Mesendoderm (in vitro differentiated cells): Measurements from ENCODE around the gene ARHGAP22.

ENCODE experiments used
- DNase-seq: peaks from one replicate; pipeline ENCODE4 v3.0.0; 2013
- H2AK5ac ChIP-seq: 2 replicates; pipeline ENCODE4 v1.6.1; 2013; ENCODE audit warnings: low read length, inconsistent platforms
- H2BK120ac ChIP-seq: 2 replicates; pipeline ENCODE4 v1.6.1; 2013; ENCODE audit warnings: low read depth, mild to moderate bottlenecking, low read length, moderate library complexity, mixed read lengths
- H2BK15ac ChIP-seq: replicated peaks from 2 replicates; pipeline ENCODE4 v1.6.1; 2013; ENCODE audit warnings: low read depth, mild to moderate bottlenecking, moderate library complexity
- H2BK5ac ChIP-seq: 2 replicates; pipeline ENCODE4 v1.6.1; 2013; ENCODE audit warnings: low read length, inconsistent platforms
- H3K18ac ChIP-seq: 2 replicates; pipeline ENCODE4 v1.6.1; 2013; ENCODE audit warnings: mild to moderate bottlenecking, low read length, mixed read lengths
- H3K23ac ChIP-seq: one replicate; pipeline ENCODE4 v1.6.1; 2013; ENCODE audit warnings: low read length
- H3K27ac ChIP-seq: 2 replicates; pipeline ENCODE4 v1.5.1; 2013; ENCODE audit warnings: low read depth, mild to moderate bottlenecking, inconsistent platforms, low read length, moderate library complexity
- H3K27me3 ChIP-seq: 2 replicates; pipeline ENCODE4 v1.6.1; 2013; ENCODE audit warnings: low read length, control low read depth, mild to moderate bottlenecking, inconsistent platforms; ENCODE audit not compliant: insufficient read depth, poor library complexity
- H3K36me3 ChIP-seq: 2 replicates; pipeline ENCODE4 v1.6.1; 2013; ENCODE audit warnings: low read length, inconsistent platforms; ENCODE audit not compliant: control insufficient read depth, insufficient read depth
- H3K4ac ChIP-seq: one replicate; pipeline ENCODE4 v1.6.1; 2013; ENCODE audit warnings: low read depth, mild to moderate bottlenecking, low read length, moderate library complexity
- H3K4me1 ChIP-seq: 2 replicates; pipeline ENCODE4 v1.6.1; 2013; ENCODE audit warnings: low read depth, low read length, inconsistent platforms; ENCODE audit not compliant: control insufficient read depth
- H3K4me2 ChIP-seq: 2 replicates; pipeline ENCODE4 v1.6.1; 2013; ENCODE audit warnings: low read length
- H3K4me3 ChIP-seq: 2 replicates; pipeline ENCODE4 v1.5.1; 2013; ENCODE audit warnings: mild to moderate bottlenecking, low read length
- H3K56ac ChIP-seq: one replicate; pipeline ENCODE4 v1.6.1; 2013; ENCODE audit warnings: low read length
- H3K79me1 ChIP-seq: 2 replicates; pipeline ENCODE4 v1.6.1; 2013; ENCODE audit warnings: low read length, inconsistent platforms
- H3K79me2 ChIP-seq: 2 replicates; pipeline ENCODE4 v1.6.1; 2013; ENCODE audit warnings: mild to moderate bottlenecking, low read length; ENCODE audit not compliant: control insufficient read depth, insufficient read depth
- H3K9ac ChIP-seq: 2 replicates; pipeline ENCODE4 v1.6.1; 2013; ENCODE audit warnings: low read length, inconsistent platforms
- H4K5ac ChIP-seq: one replicate; pipeline ENCODE4 v1.6.1; 2013; ENCODE audit warnings: low read length
- H4K8ac ChIP-seq: one replicate; pipeline ENCODE4 v1.6.1; 2013; ENCODE audit warnings: low read depth, mild to moderate bottlenecking, control low read depth, low read length, moderate library complexity
- WGBS: extraction: QIAGEN DNeasy Blood & Tissue Kit; methylation state at CpG from one replicate; pipeline ENCODE4 v1.1.7; 2013; ENCODE audit warnings: low lambda C conversion rate, missing lambda C conversion rate; ENCODE audit not compliant: insufficient coverage; ENCODE audit errors: extremely low coverage; 5-methylcytosine and 5-hydroxymethylcytosine counted together

ARHGAP22 gene

DNA sequence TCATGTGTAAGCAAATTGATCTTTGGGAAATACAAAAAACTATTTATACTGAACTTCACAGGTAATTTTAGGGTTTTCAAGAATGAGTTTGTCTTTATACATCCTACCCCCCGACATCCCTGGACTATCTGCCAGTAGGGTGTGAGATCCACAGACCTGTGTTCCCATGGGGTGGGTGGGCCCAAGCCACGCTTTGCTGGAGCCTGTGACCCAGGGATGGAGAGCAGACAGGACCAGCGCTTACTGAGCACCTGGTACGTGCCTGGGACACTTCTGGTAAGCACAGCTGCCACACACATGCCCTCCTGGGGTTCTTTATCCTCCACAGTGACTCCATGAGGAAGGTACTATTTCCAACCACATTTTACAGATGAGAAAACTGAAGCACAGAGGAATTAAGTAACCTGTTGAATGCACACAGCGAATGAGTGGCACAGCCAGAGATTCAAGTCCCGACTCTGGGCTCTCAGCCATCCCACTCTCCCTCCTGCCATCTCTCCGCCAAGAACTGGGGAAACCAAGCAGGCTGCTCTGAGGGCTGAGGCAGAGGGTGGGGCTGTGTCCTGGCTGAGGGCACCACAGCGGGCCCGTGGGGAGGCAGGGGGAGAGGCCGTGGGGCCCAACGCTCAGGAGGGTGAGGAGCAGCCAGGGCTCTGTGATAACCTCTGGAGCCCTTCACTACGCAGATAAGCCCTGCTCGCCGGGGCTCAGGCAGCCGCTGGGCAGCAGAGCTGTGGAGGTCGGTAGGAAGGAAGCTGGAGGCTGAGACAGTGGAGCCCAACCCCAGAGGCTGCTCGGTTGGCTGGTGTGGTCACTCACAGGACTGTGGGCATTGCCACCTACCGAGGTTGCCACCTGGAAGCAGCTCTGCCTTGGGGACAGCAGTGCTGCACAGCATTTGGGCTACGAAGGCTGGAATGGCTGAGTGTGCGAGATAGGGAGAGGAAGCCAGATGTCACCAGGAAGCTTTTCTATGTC, 124.2 kb downstream of the ARHGAP22 start:
- Histone ChIP-seq H3K4ac (no peak overlapping the region), H3K79me1 (no peaks in the 10 kb centered on the region), H3K23ac (no peak overlapping the region), H3K4me1 (peaks cover 6% of the 10 kb centered on the region), H2AK5ac (no peak overlapping the region), H2BK5ac (no peak overlapping the region), H3K27ac (no peak overlapping the region), H3K27me3 (no peaks in the 10 kb centered on the region), H3K4me2 (no peak overlapping the region), H3K18ac (no peak overlapping the region), H2BK120ac (no peak overlapping the region), H3K79me2 (no peaks in the 10 kb centered on the region), H3K9ac (no peak overlapping the region), H4K8ac (no peak overlapping the region), H4K5ac (no peak overlapping the region), H3K36me3 (no peaks in the 10 kb centered on the region), H2BK15ac (no peak overlapping the region), H3K56ac (peak overlapping the region; percentile 10), H3K4me3 (no peak overlapping the region)
- DNase-seq, result no peak
- no CpG with 5 or more reads among the region's 20 CpGs for WGBS

DNA sequence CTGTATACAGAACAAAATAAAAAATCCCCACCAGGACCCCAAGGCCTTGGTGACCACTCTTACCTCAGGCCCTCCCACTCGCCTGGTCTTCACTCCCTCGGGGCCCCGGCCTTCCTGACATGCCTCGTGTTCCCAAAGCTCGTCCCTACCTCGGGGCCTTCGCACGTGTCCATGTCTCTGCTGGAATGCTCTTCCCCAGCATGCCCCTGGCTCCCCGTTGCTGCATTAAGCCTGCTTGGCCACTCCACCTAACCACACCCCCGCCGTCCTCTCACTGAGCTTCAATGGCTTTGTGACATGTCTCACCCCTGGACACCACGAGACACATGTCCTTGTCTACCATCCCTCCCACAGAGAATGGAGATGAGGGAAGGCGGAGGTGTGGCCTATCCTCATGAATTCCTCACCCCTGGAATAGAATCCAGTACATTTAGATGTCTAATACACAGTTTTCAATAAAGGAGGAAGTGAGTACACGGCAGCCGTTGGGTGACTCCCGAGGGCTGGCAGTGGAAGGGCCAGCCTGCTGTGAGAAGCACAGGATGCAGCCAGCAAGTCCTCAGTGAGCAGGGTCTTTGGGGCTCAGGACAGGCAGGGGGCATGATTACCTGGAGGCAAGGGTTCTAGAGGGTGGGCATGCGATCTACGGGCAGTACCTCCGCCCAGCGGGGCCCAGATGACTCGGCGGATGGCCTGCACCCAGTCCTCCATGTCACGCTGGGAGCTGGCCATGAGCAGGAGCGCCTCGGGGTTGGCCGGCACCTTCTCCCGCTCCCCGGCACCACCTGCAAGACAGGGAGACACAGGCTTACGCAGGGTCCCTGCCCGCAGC, 125.7 kb downstream of the ARHGAP22 start:
- H3K36me3 ChIP-seq, result no peaks in the 10 kb centered on the region
- H4K5ac ChIP-seq, result no peak overlapping the region

DNA sequence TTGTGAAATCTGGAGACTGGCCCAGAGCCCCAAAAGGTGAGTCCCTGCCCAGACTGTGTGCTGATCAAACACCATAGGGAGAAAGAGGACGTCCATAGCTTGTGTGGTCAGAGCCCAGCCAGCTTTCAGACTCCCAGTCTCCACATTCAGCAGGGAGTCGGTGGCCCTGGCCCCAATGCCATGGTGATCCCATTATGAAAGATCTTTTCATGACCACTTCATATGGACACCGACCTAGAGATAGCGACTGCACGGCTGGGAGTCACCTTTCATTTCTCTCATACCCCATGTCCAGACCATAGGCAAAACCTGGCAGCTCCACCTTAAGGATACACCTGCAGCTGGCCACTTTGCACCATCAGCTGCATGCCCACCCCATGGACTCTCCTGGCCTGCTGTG, 126.4 kb downstream of the ARHGAP22 start:
- H3K79me1 ChIP-seq, result no peaks in the 10 kb centered on the region
- H3K4me3 ChIP-seq, result no peak overlapping the region
- no peak overlapping the region for H3K56ac ChIP-seq
- H3K4me1 ChIP-seq, result peaks cover 6% of the 10 kb centered on the region
- no peak overlapping the region for H4K5ac ChIP-seq
- no peak overlapping the region for H4K8ac ChIP-seq
- no peaks in the 10 kb centered on the region for H3K36me3 ChIP-seq
- no peak overlapping the region for H2BK5ac ChIP-seq
- DNase-seq, result no peak
- no peak overlapping the region for H3K27ac ChIP-seq
- no peaks in the 10 kb centered on the region for H3K27me3 ChIP-seq
- no peak overlapping the region for H3K18ac ChIP-seq
- no peak overlapping the region for H3K23ac ChIP-seq
- no peak overlapping the region for H3K4me2 ChIP-seq
- H3K4ac ChIP-seq, result no peak overlapping the region
- H3K79me2 ChIP-seq, result no peaks in the 10 kb centered on the region
- WGBS, result no CpG with 5 or more reads among the region's 5 CpGs
- no peak overlapping the region for H3K9ac ChIP-seq
- H2BK120ac ChIP-seq, result no peak overlapping the region
- no peak overlapping the region for H2BK15ac ChIP-seq
- no peak overlapping the region for H2AK5ac ChIP-seq

More for the DNA sequence above, 125.7 kb downstream of the ARHGAP22 start:
- Histone ChIP-seq H3K4me2 (no peak overlapping the region), H3K9ac (no peak overlapping the region), H2BK5ac (no peak overlapping the region), H3K79me1 (no peaks in the 10 kb centered on the region), H2BK120ac (no peak overlapping the region), H3K18ac (no peak overlapping the region), H2AK5ac (no peak overlapping the region), H3K79me2 (no peaks in the 10 kb centered on the region), H3K4ac (no peak overlapping the region), H3K27me3 (no peaks in the 10 kb centered on the region), H3K23ac (no peak overlapping the region), H2BK15ac (no peak overlapping the region), H3K56ac (peak overlapping the region; percentile 43), H4K8ac (no peak overlapping the region), H3K27ac (no peak overlapping the region), H3K4me3 (no peak overlapping the region), H3K4me1 (peaks cover 6% of the 10 kb centered on the region)
- WGBS, result no CpG with 5 or more reads among the region's 30 CpGs
- no peak for DNase-seq

DNA sequence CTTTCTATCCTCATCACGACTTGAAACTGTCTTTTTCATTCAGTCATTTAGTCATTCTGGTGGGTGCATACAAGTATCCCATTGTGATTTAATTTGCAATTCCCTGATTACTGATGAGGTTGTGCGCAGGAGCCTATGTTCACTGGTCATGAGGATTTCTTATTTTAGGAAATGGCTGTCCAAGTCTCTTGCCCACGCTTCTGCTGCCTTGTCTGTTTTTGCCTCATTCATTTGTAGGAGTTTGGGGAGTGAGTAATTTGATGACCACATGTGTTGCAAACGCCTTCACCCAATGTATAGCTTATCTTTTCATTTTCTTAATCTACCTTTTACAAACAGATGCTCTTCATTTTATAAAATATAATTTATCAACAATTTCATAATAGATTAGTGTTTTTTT, 127.3 kb downstream of the ARHGAP22 start:
- Histone ChIP-seq H2BK15ac (no peak overlapping the region), H3K4me1 (peaks cover 6% of the 10 kb centered on the region), H3K56ac (no peak overlapping the region), H3K4me2 (no peak overlapping the region), H2BK120ac (no peak overlapping the region), H4K5ac (no peak overlapping the region), H3K4me3 (no peak overlapping the region), H2BK5ac (no peak overlapping the region), H3K79me1 (no peaks in the 10 kb centered on the region), H3K27me3 (no peaks in the 10 kb centered on the region), H4K8ac (no peak overlapping the region), H3K36me3 (no peaks in the 10 kb centered on the region), H3K18ac (no peak overlapping the region), H3K4ac (no peak overlapping the region), H3K9ac (no peak overlapping the region), H3K23ac (no peak overlapping the region), H3K27ac (no peak overlapping the region), H3K79me2 (no peaks in the 10 kb centered on the region), H2AK5ac (no peak overlapping the region)
- no peak for DNase-seq
- WGBS, result no CpG with 5 or more reads among the region's 4 CpGs

DNA sequence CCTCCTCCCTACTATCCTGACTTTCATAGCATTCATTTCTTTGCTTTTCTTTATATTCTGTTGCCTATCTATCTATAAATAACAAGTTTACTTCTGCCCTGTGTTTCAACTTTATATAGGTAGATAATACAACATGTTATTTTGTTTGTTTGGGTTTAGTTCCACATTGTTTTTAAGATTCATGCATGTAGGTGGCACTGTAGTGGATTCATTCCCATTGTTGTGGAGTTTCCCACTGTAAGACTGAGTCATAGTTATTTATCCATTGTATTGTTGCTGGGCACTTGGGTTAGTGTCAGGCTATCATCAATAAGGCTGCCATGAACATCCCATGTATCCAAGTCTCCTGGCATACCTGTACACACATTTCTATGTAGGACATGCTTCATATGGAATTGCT, 127.7 kb downstream of the ARHGAP22 start:
- Histone ChIP-seq H3K4me3 (no peak overlapping the region), H3K4me1 (peaks cover 6% of the 10 kb centered on the region), H3K18ac (no peak overlapping the region), H3K79me1 (no peaks in the 10 kb centered on the region), H3K23ac (no peak overlapping the region), H2BK15ac (no peak overlapping the region), H3K56ac (no peak overlapping the region), H3K27ac (no peak overlapping the region), H2BK5ac (no peak overlapping the region), H3K36me3 (no peaks in the 10 kb centered on the region), H3K9ac (no peak overlapping the region), H4K8ac (no peak overlapping the region), H3K79me2 (no peaks in the 10 kb centered on the region), H3K4ac (no peak overlapping the region), H2AK5ac (no peak overlapping the region), H4K5ac (no peak overlapping the region), H3K27me3 (no peaks in the 10 kb centered on the region), H2BK120ac (no peak overlapping the region), H3K4me2 (no peak overlapping the region)
- no peak for DNase-seq
